Measurements from ENCODE around the gene MAP1LC3B. TPM values are rescaled to one million over a fixed set of nuclear protein-coding genes. Genes with fewer than 3 reads are reported as not detected.

MAP1LC3B gene
- total and polyA plus RNA-seq, 12 donors, result 47.0 to 161 (median 125) TPM

DNA sequence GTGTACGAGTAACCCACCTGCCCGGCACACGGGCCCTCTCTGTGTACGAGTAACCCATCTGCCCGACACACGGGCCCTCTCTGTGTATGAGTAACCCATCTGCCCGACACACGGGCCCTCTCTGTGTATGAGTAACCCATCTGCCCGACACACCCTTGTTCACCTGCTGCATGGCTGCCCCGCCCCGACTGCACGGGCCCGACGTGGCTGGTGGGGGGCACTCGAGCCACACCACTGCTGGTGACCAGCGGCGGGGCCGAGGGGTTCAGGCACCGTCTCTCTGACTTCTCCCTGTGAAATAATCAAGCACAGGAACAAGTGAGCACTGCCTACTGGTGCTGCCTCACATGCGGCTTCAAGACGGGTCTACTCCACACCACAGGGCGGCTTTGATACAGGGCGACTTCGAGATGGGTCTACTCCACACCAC lies 22.1 kb downstream of the MAP1LC3B start:
- no peak overlapping the region for H3K27ac ChIP-seq
- H3K9me3 ChIP-seq, result no peaks in the 10 kb centered on the region
- TF ChIP-seq, protein P1, sequence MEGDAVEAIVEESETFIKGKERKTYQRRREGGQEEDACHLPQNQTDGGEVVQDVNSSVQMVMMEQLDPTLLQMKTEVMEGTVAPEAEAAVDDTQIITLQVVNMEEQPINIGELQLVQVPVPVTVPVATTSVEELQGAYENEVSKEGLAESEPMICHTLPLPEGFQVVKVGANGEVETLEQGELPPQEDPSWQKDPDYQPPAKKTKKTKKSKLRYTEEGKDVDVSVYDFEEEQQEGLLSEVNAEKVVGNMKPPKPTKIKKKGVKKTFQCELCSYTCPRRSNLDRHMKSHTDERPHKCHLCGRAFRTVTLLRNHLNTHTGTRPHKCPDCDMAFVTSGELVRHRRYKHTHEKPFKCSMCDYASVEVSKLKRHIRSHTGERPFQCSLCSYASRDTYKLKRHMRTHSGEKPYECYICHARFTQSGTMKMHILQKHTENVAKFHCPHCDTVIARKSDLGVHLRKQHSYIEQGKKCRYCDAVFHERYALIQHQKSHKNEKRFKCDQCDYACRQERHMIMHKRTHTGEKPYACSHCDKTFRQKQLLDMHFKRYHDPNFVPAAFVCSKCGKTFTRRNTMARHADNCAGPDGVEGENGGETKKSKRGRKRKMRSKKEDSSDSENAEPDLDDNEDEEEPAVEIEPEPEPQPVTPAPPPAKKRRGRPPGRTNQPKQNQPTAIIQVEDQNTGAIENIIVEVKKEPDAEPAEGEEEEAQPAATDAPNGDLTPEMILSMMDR (IDR thresholded peaks at IDR 0.05), result no peak
- intact Hi-C loops (cut with DNase I), result loop anchor here in 5 of 10 donors (10.0 kb wide), 3 partner anchors 131 to 351 kb away; partner anchors contain the start of gene KLHDC4 (in 1 of the 5)
- peaks cover 0 to 100% (median 76%) of the 10 kb centered on the region in 9 donors for H3K36me3 ChIP-seq
- DNase-seq (no peak), ATAC-seq (no peak)
- peaks cover 0 to 5% (median 0%) of the 10 kb centered on the region in 9 donors for H3K4me1 ChIP-seq
- no peak overlapping the region for H3K4me3 ChIP-seq
- 90 to 92% methylated on average over 24 of the region's 24 CpGs for WGBS, 2 donors
- no peaks in the 10 kb centered on the region for H3K27me3 ChIP-seq

DNA sequence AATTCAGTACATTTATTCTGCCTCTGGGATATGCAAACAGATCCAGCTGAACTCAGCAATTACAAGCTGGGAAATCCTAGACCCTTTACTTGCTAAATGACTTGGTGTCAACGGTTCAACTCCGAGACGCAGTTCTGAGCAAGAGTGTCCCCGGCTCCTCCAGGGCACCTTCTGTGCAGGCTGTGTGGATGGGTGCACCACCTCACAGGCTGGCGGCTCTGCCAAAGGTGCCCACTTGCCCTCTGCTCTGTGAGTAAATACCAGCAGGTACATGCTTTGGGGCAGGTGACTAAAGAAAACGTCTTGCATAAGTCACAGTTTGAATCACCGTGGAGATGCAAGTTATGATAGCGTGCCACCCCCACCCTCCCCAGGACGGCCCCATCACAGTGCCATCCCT lies 23.3 kb downstream of the MAP1LC3B start:
- no peak for DNase-seq
- H3K4me1 ChIP-seq, result peaks cover 0 to 5% (median 0%) of the 10 kb centered on the region in 9 donors
- 91% methylated on average over 9 of the region's 9 CpGs for WGBS, 2 donors

DNA sequence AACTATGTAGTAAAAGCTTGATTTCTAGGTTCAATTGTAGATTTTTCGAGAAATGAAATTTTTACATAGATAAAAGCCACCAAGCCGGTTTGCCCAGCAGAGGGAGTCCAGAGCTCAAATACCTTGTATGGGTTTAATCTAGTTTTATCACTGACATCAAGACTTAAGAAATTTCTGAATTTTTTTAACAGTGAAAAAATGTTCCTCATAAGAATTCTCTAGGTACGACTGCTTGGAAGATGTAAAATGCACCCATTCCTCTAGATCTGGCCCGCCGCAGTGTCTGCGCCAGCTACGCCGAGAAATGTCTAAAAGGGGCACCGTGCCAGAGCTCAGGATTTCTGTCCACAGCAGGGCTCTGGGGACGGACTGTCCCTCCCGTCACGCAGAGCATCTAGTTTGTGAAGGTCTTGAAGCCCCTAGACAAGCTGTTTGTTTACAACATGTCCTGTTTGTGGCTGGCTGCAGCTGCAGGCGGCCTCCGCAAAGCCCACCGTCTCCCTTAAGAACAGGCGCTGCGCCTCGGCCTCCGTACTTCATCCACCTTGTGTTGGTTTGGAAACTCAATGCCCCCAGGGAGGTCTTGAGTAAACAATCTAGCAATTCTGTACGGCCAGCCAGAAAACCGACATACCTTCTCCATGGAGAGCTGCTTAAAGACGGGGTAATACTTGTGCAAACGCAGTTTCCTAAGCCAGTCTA lies 24.8 kb downstream of the MAP1LC3B start:
- TF ChIP-seq, protein P1 (IDR thresholded peaks at IDR 0.05), result peak; percentile 37 to 80 (median 70)
- DNase-seq (no peak), ATAC-seq (no peak)
- intact Hi-C loops (cut with DNase I), result loop anchor here (2.0 to 10.0 kb wide), 7 partner anchors 126 to 348 kb away; partner anchors contain the start of gene KLHDC4 (in 1 of the 10)
- peaks cover 0 to 5% (median 0%) of the 10 kb centered on the region in 9 donors for H3K4me1 ChIP-seq
- H3K9me3 ChIP-seq, result no peaks in the 10 kb centered on the region
- no peak overlapping the region for H3K27ac ChIP-seq
- H3K27me3 ChIP-seq, result no peaks in the 10 kb centered on the region
- no peak overlapping the region for H3K4me3 ChIP-seq
- peaks cover 0 to 100% (median 68%) of the 10 kb centered on the region in 9 donors for H3K36me3 ChIP-seq
- 80 to 83% methylated on average over 23 of the region's 23 CpGs for WGBS, 2 donors

More for the DNA sequence above, 23.3 kb downstream of the MAP1LC3B start:
- ATAC-seq, result no peak
- Histone ChIP-seq H3K9me3 (no peaks in the 10 kb centered on the region), H3K4me3 (no peak overlapping the region), H3K27me3 (no peaks in the 10 kb centered on the region), H3K27ac (no peak overlapping the region), H3K36me3 (peaks cover 0 to 100% (median 76%) of the 10 kb centered on the region in 9 donors)
- intact Hi-C loops (cut with DNase I), result loop anchor here in 7 of 10 donors (5.0 to 10.0 kb wide), 5 partner anchors 129 to 349 kb away; partner anchors contain the start of gene KLHDC4 (in 1 of the 7)
- TF ChIP-seq, protein P1 (IDR thresholded peaks at IDR 0.05), result no peak

DNA sequence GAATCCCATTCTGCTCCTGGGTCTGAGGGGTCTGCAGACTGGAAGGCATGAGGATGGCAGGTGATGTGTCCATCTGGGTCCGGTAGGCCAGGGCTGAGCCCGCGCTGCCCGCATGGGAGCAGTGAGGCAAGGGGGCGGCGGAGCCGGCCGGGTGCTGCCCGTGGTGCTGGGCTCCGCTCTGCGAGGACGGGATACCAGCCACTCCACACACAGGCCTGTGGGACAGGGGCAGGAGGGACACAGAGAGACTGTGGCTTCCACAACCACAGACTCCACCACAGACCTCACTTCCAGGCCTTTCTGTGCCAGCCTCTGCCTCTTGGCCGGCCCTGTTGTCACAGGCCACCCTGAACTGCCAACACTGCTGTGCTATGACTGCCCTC lies 25.4 kb downstream of the MAP1LC3B start:
- 94 to 96% methylated on average over 13 of the region's 13 CpGs for WGBS, 2 donors
- no peaks in the 10 kb centered on the region for H3K9me3 ChIP-seq
- peaks cover 0 to 100% (median 64%) of the 10 kb centered on the region in 9 donors for H3K36me3 ChIP-seq
- peaks cover 0 to 5% (median 0%) of the 10 kb centered on the region in 9 donors for H3K4me1 ChIP-seq
- no peak overlapping the region for H3K27ac ChIP-seq
- no peak for DNase-seq
- intact Hi-C loops (cut with DNase I), result loop anchor here (2.0 to 10.0 kb wide), 7 partner anchors 125 to 347 kb away; partner anchors contain the start of gene KLHDC4 (in 1 of the 10)
- no peaks in the 10 kb centered on the region for H3K27me3 ChIP-seq
- ATAC-seq, result peak in 2 of 8 donors; percentile 14 to 30
- TF ChIP-seq, protein P1 (IDR thresholded peaks at IDR 0.05), result no peak
- no peak overlapping the region for H3K4me3 ChIP-seq
